PC-9 (cell line): ENCODE measurements around the gene MKI67. TPM values are rescaled to one million over a fixed set of nuclear protein-coding genes. Genes with fewer than 3 reads are reported as not detected.

Source experiments
- BruUV-seq: library from RNA; stranded (reverse); fragments of 400-500 nt; replicated peaks from 2 replicates; lab custom pipeline; 2021; lab: Mats Ljungman, UMichigan
- CTCF ChIA-PET: fragments of 300-600 bp; sonication (Branson Sonifier 250); formaldehyde crosslinking; loops from one replicate; lab custom pipeline; 2022; ENCODE audit warnings: antibody characterized with exemption; lab: Charles Lee
- POLR2A ChIA-PET: fragments of 300-600 bp; sonication (Branson Sonifier 250); formaldehyde crosslinking; loops from one replicate; lab custom pipeline; 2022; ENCODE audit warnings: antibody characterized with exemption; ENCODE audit not compliant: unreplicated experiment; lab: Charles Lee
- DNase-seq, 2 experiments: peaks; one replicate each; pipeline versions ENCODE4 v3.0.0 to v3.0.0-alpha.2; 2015 to 2022; ENCODE audit warnings: mixed read lengths in 1 of 2
- H2AFZ ChIP-seq: fragments of 200-600 bp; sonication (generic); 2 replicates; pipeline ENCODE4 v1.8.1; 2017; ENCODE audit warnings: antibody characterized with exemption
- H3F3A ChIP-seq: fragments of 200-600 bp; sonication (generic); 2 replicates; pipeline ENCODE4 v1.8.1; 2017; ENCODE audit warnings: antibody characterized with exemption, mild to moderate bottlenecking, low read depth; ENCODE audit not compliant: insufficient read depth
- H3K27ac ChIP-seq: fragments of 200-600 bp; sonication (generic); 2 replicates; pipeline ENCODE4 v1.6.1; 2016; ENCODE audit warnings: mixed run types
- H3K27me3 ChIP-seq: fragments of 200-600 bp; sonication (generic); 2 replicates; pipeline ENCODE4 v1.6.1; 2016; ENCODE audit warnings: low read depth, mixed run types; ENCODE audit not compliant: insufficient read depth
- H3K36me3 ChIP-seq: fragments of 200-600 bp; sonication (generic); 2 replicates; pipeline ENCODE4 v1.6.1; 2016; ENCODE audit warnings: low read depth, mixed run types
- H3K4me1 ChIP-seq: fragments of 200-600 bp; sonication (generic); replicated peaks from 2 replicates; pipeline ENCODE4 v1.6.1; 2016; ENCODE audit warnings: mixed run types; ENCODE audit not compliant: insufficient read depth
- H3K4me2 ChIP-seq: fragments of 200-600 bp; sonication (generic); 2 replicates; pipeline ENCODE4 v1.6.1; 2017; ENCODE audit warnings: mixed run types
- H3K4me3 ChIP-seq: fragments of 200-600 bp; sonication (generic); 2 replicates; pipeline ENCODE4 v1.6.1; 2016; ENCODE audit warnings: mixed run types
- H3K79me2 ChIP-seq: fragments of 200-600 bp; sonication (generic); 2 replicates; pipeline ENCODE4 v1.6.1; 2017; ENCODE audit warnings: low read depth, mixed run types
- H3K9me2 ChIP-seq: fragments of 200-600 bp; sonication (generic); 2 replicates; pipeline ENCODE4 v1.8.1; 2017; ENCODE audit warnings: mild to moderate bottlenecking; ENCODE audit not compliant: insufficient read depth
- H3K9me3 ChIP-seq: fragments of 200-600 bp; sonication (generic); 2 replicates; pipeline ENCODE4 v1.8.1; 2016; ENCODE audit warnings: low read depth; ENCODE audit not compliant: insufficient read depth
- H4K20me1 ChIP-seq: fragments of 200-600 bp; sonication (generic); 2 replicates; pipeline ENCODE4 v1.8.1; 2017; ENCODE audit not compliant: insufficient read depth
- EZH2 ChIP-seq: fragments of 200-600 bp; sonication (generic); IDR thresholded peaks from 2 replicates; pipeline ENCODE4 v1.8.0; 2017; ENCODE audit warnings: antibody characterized with exemption, low read depth
- intact Hi-C: fragments of 100-400 bp; cut with micrococcal nuclease; formaldehyde crosslinking; loops from one replicate; pipeline ENCODE4 v1.10.0; 2022; ENCODE audit not compliant: unreplicated experiment
- total RNA-seq: library from RNA; stranded (reverse); gene quantifications from 2 replicates; pipeline ENCODE4 v1.2.3, GENCODE V29; 2021
- TF ChIP-seq, protein P1 (sequence below): fragments of 200-600 bp; sonication (generic); conservative IDR thresholded peaks from 2 replicates; pipeline ENCODE4 v1.6.1; 2017; ENCODE audit warnings: mixed run types, antibody characterized with exemption, mild to moderate bottlenecking, moderate library complexity

Gene MKI67
- total RNA-seq, 1 experiment from 2014 or later, result 114 TPM

DNA sequence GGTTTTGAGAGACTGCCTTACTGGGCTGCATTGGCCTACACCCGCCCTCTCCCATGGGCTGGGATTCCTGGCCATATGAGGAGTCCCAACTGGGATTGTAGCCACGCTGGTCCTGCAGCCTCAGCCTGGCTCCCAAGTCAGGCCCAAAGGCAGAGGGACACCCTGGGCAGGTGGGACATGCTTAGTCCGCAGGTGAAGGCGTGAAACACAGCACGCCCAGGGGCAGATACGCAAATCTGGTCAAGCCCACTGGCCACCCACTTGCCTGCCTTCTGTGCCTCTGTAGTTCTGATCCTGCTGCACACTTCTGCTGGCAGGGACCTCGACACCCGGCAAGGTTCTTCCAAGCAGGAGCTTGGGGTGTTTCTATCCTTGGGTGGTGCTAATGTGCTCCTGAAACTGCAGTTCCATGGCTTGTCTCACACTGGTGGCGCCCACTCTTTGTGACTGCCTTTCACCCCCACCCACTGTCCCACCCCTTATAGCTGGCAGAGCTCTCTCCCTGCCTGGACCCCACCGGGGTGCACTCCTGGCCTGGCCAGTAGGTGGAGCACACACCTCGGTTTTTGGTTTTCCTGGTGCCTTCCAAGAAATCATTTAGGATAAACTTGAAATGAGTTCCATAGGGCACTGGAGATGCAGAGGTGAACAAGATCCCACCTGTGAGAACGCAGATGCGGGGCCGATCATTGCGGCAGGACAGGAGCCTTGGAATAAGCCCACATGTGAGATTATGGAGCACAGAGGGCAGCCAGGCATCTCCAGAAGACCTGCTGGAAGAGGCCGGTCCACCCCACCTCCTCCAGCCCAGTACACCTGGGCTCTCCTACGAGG is 47.9 kb downstream of the MKI67 start:
- Histone ChIP-seq H3K79me2 (no peaks in the 10 kb centered on the region), H3K9me3 (no peaks in the 10 kb centered on the region), H3K4me3 (no peak overlapping the region), H3K4me1 (no peaks in the 10 kb centered on the region), H3F3A (no peaks in the 10 kb centered on the region), H3K27ac (no peak overlapping the region), H3K27me3 (no peaks in the 10 kb centered on the region), H3K9me2 (no peaks in the 10 kb centered on the region), H3K36me3 (no peaks in the 10 kb centered on the region), H2AFZ (no peak overlapping the region), H4K20me1 (no peaks in the 10 kb centered on the region), H3K4me2 (no peak overlapping the region)
- BruUV-seq, result no TSS peak
- TF ChIP-seq EZH2, result no peak
- TF ChIP-seq, protein P1, sequence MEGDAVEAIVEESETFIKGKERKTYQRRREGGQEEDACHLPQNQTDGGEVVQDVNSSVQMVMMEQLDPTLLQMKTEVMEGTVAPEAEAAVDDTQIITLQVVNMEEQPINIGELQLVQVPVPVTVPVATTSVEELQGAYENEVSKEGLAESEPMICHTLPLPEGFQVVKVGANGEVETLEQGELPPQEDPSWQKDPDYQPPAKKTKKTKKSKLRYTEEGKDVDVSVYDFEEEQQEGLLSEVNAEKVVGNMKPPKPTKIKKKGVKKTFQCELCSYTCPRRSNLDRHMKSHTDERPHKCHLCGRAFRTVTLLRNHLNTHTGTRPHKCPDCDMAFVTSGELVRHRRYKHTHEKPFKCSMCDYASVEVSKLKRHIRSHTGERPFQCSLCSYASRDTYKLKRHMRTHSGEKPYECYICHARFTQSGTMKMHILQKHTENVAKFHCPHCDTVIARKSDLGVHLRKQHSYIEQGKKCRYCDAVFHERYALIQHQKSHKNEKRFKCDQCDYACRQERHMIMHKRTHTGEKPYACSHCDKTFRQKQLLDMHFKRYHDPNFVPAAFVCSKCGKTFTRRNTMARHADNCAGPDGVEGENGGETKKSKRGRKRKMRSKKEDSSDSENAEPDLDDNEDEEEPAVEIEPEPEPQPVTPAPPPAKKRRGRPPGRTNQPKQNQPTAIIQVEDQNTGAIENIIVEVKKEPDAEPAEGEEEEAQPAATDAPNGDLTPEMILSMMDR, result peak; percentile 73
- ChIA-PET POLR2A (no interaction called here), CTCF (interaction anchor here (0.5 to 0.6 kb wide), 2 partner anchors 184 to 1216 kb away, joined by 3 read pairs; no protein-coding TSS in a partner anchor)
- DNase-seq, result peak in 1 of 2 experiments; percentile 39
- intact Hi-C loops, result loop anchor here (2.0 kb wide), 1 partner anchor 72 kb away; no protein-coding TSS in a partner anchor

DNA sequence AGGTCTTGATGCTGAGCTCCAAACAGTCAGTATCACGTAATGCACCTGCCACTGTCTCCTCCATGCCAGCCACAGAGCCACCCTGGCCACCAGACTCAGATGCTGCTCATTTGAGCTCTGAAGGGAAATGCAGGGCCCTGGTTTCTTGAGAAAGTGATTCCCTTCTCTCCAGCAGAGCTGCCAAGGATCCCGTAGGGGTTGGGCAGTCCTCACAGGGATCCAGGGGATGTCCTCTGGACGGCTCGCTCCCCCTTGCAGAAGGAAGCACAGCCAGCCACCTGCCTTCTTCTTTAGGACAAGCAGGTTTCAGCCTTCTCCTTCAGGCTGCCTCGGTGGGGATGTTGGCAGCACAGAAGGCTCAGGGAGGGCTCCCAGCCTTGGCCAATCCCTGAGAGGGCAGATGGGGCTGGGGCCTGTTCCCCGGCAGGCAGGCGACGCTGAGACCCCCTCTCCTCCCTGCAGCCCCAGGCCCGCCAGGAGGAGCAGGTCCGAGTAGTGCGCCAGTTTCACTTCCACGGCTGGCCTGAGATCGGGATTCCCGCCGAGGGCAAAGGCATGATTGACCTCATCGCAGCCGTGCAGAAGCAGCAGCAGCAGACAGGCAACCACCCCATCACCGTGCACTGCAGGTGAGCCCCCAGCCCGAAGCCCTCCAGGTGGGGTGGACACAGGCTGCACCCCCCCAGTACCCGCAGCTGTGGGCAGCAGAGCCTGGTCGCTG is 48.9 kb downstream of the MKI67 start:
- Histone ChIP-seq H3K9me2 (no peaks in the 10 kb centered on the region), H3K4me2 (no peak overlapping the region), H3K4me3 (no peak overlapping the region), H3K9me3 (no peaks in the 10 kb centered on the region), H4K20me1 (no peaks in the 10 kb centered on the region), H2AFZ (no peak overlapping the region), H3F3A (no peaks in the 10 kb centered on the region), H3K27me3 (no peaks in the 10 kb centered on the region), H3K36me3 (no peaks in the 10 kb centered on the region), H3K79me2 (no peaks in the 10 kb centered on the region), H3K27ac (no peak overlapping the region), H3K4me1 (no peaks in the 10 kb centered on the region)
- POLR2A ChIA-PET, result no interaction called here
- DNase-seq, result no peak
- CTCF ChIA-PET, result no interaction called here
- no peak for TF ChIP-seq EZH2
- TF ChIP-seq, protein P1, result no peak
- intact Hi-C loops, result no loop called here
- no TSS peak for BruUV-seq

DNA sequence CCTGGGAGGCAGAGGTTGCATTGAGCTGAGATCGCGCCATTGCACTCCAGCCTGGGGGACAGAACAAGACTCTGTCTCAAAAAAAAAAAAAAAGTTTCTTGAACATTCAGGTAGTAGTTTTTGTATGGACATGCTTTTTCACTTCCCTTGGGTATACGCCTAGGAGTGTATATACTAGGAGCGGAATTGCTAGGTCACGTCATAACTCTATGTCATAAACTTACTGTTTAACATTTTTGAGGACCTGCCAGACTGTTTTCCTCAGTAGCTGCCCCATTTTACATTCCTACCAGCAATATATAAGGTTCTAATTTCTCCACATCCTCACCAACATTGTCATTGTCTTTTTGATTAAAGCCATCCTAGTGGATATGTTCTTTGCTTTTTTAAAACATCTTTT is 51.6 kb downstream of the MKI67 start:
- H3F3A ChIP-seq, result no peaks in the 10 kb centered on the region
- no peak overlapping the region for H3K27ac ChIP-seq
- no peaks in the 10 kb centered on the region for H3K9me3 ChIP-seq
- POLR2A ChIA-PET, result no interaction called here
- intact Hi-C loops, result no loop called here
- H2AFZ ChIP-seq, result no peak overlapping the region
- CTCF ChIA-PET, result no interaction called here
- H3K9me2 ChIP-seq, result no peaks in the 10 kb centered on the region
- H3K79me2 ChIP-seq, result no peaks in the 10 kb centered on the region
- DNase-seq, result no peak
- H3K4me1 ChIP-seq, result no peaks in the 10 kb centered on the region
- H4K20me1 ChIP-seq, result no peaks in the 10 kb centered on the region
- H3K4me2 ChIP-seq, result no peak overlapping the region
- BruUV-seq, result no TSS peak
- no peaks in the 10 kb centered on the region for H3K36me3 ChIP-seq
- no peak overlapping the region for H3K4me3 ChIP-seq
- no peak for TF ChIP-seq EZH2
- TF ChIP-seq, protein P1, result no peak
- H3K27me3 ChIP-seq, result no peaks in the 10 kb centered on the region
